PC-9 (cell line): ENCODE results near the gene DYNLT2. TPM values are rescaled to one million over a fixed set of nuclear protein-coding genes. Genes with fewer than 3 reads are reported as not detected.

Experiments
- BruUV-seq: library from RNA; stranded (reverse); fragments of 400-500 nt; replicated peaks from 2 replicates; lab custom pipeline; 2021; lab: Mats Ljungman, UMichigan
- CTCF ChIA-PET: fragments of 300-600 bp; sonication (Branson Sonifier 250); formaldehyde crosslinking; loops from one replicate; lab custom pipeline; 2022; ENCODE audit warnings: antibody characterized with exemption; lab: Charles Lee
- POLR2A ChIA-PET: fragments of 300-600 bp; sonication (Branson Sonifier 250); formaldehyde crosslinking; loops from one replicate; lab custom pipeline; 2022; ENCODE audit warnings: antibody characterized with exemption; ENCODE audit not compliant: unreplicated experiment; lab: Charles Lee
- DNase-seq, 2 experiments: peaks; one replicate each; pipeline versions ENCODE4 v3.0.0 to v3.0.0-alpha.2; 2015 to 2022; ENCODE audit warnings: mixed read lengths in 1 of 2
- H2AFZ ChIP-seq: fragments of 200-600 bp; sonication (generic); 2 replicates; pipeline ENCODE4 v1.8.1; 2017; ENCODE audit warnings: antibody characterized with exemption
- H3F3A ChIP-seq: fragments of 200-600 bp; sonication (generic); 2 replicates; pipeline ENCODE4 v1.8.1; 2017; ENCODE audit warnings: antibody characterized with exemption, mild to moderate bottlenecking, low read depth; ENCODE audit not compliant: insufficient read depth
- H3K27ac ChIP-seq: fragments of 200-600 bp; sonication (generic); 2 replicates; pipeline ENCODE4 v1.6.1; 2016; ENCODE audit warnings: mixed run types
- H3K27me3 ChIP-seq: fragments of 200-600 bp; sonication (generic); 2 replicates; pipeline ENCODE4 v1.6.1; 2016; ENCODE audit warnings: low read depth, mixed run types; ENCODE audit not compliant: insufficient read depth
- H3K36me3 ChIP-seq: fragments of 200-600 bp; sonication (generic); 2 replicates; pipeline ENCODE4 v1.6.1; 2016; ENCODE audit warnings: low read depth, mixed run types
- H3K4me1 ChIP-seq: fragments of 200-600 bp; sonication (generic); replicated peaks from 2 replicates; pipeline ENCODE4 v1.6.1; 2016; ENCODE audit warnings: mixed run types; ENCODE audit not compliant: insufficient read depth
- H3K4me2 ChIP-seq: fragments of 200-600 bp; sonication (generic); 2 replicates; pipeline ENCODE4 v1.6.1; 2017; ENCODE audit warnings: mixed run types
- H3K4me3 ChIP-seq: fragments of 200-600 bp; sonication (generic); 2 replicates; pipeline ENCODE4 v1.6.1; 2016; ENCODE audit warnings: mixed run types
- H3K79me2 ChIP-seq: fragments of 200-600 bp; sonication (generic); 2 replicates; pipeline ENCODE4 v1.6.1; 2017; ENCODE audit warnings: low read depth, mixed run types
- H3K9me2 ChIP-seq: fragments of 200-600 bp; sonication (generic); 2 replicates; pipeline ENCODE4 v1.8.1; 2017; ENCODE audit warnings: mild to moderate bottlenecking; ENCODE audit not compliant: insufficient read depth
- H3K9me3 ChIP-seq: fragments of 200-600 bp; sonication (generic); 2 replicates; pipeline ENCODE4 v1.8.1; 2016; ENCODE audit warnings: low read depth; ENCODE audit not compliant: insufficient read depth
- H4K20me1 ChIP-seq: fragments of 200-600 bp; sonication (generic); 2 replicates; pipeline ENCODE4 v1.8.1; 2017; ENCODE audit not compliant: insufficient read depth
- CTCF ChIP-seq: fragments of 200-600 bp; sonication (generic); conservative IDR thresholded peaks from 2 replicates; pipeline ENCODE4 v1.6.1; 2017; ENCODE audit warnings: mixed run types, antibody characterized with exemption, mild to moderate bottlenecking, moderate library complexity
- EZH2 ChIP-seq: fragments of 200-600 bp; sonication (generic); IDR thresholded peaks from 2 replicates; pipeline ENCODE4 v1.8.0; 2017; ENCODE audit warnings: antibody characterized with exemption, low read depth
- intact Hi-C: fragments of 100-400 bp; cut with micrococcal nuclease; formaldehyde crosslinking; loops from one replicate; pipeline ENCODE4 v1.10.0; 2022; ENCODE audit not compliant: unreplicated experiment
- total RNA-seq: library from RNA; stranded (reverse); gene quantifications from 2 replicates; pipeline ENCODE4 v1.2.3, GENCODE V29; 2021

DYNLT2 gene
- total RNA-seq, 1 experiment from 2014 or later = 1.5 TPM

GRCh38 chr6:169726049-169726400, 25.3 kb downstream of the DYNLT2 start:
- H3K27ac ChIP-seq = no peak overlapping the region
- H3K4me1 ChIP-seq = peaks cover 26% of the 10 kb centered on the region
- no peaks in the 10 kb centered on the region for H3K36me3 ChIP-seq
- no peak for DNase-seq
- intact Hi-C loops = no loop called here
- no peaks in the 10 kb centered on the region for H3K27me3 ChIP-seq
- POLR2A ChIA-PET = no interaction called here
- peaks cover 23% of the 10 kb centered on the region for H3K79me2 ChIP-seq
- H3K4me2 ChIP-seq = peak overlapping the region; percentile 87; the same call in 1 of the 2 replicates
- H3K4me3 ChIP-seq = no peak overlapping the region
- H3K9me3 ChIP-seq = no peaks in the 10 kb centered on the region
- BruUV-seq = no TSS peak
- no peak overlapping the region for H2AFZ ChIP-seq
- CTCF ChIA-PET = no interaction called here
- no peak for TF ChIP-seq EZH2
- TF ChIP-seq CTCF = no peak
- H4K20me1 ChIP-seq = peaks cover 7% of the 10 kb centered on the region; the same call in 1 of the 2 replicates
- peaks cover 25% of the 10 kb centered on the region; the same call in 1 of the 2 replicates for H3F3A ChIP-seq
- no peaks in the 10 kb centered on the region for H3K9me2 ChIP-seq

- ChIA-PET POLR2A (no interaction called here), CTCF (no interaction called here)
- intact Hi-C loops = loop anchor here (2.0 kb wide), 1 partner anchor 25 kb away; the partner anchor contains the start of genes DYNLT2 and ERMARD
- Histone ChIP-seq H3K4me3 (peak overlapping the region; percentile 75), H3K36me3 (0 out of 2 replicates have a peak, but pooled peaks cover under 1% of the 10 kb centered on the region), H3K9me2 (no peaks in the 10 kb centered on the region), H3K27ac (peak overlapping the region; percentile 60), H3F3A (peaks cover 25% of the 10 kb centered on the region; the same call in 1 of the 2 replicates), H3K4me1 (peaks cover 33% of the 10 kb centered on the region), H3K27me3 (no peaks in the 10 kb centered on the region), H3K9me3 (no peaks in the 10 kb centered on the region), H4K20me1 (peaks cover 10% of the 10 kb centered on the region), H3K4me2 (peak overlapping the region; percentile 87), H3K79me2 (peaks cover 29% of the 10 kb centered on the region), H2AFZ (peak overlapping the region; percentile 95)
- TF ChIP-seq CTCF (no peak), EZH2 (no peak)
- no TSS peak for BruUV-seq
- DNase-seq = peak; percentile 21 to 77
These were observed 26.0 kb downstream of the DYNLT2 start for GRCh38 chr6:169725125-169726048.

GRCh38 chr6:169724494-169725124, 26.8 kb downstream of the DYNLT2 start, which contains the start of gene PHF10:
Gene PHF10 (minus strand): TSS chr6:169724500. CDS start chr6:169723931, 569 bp downstream.
- TSS peak; percentile 64 for BruUV-seq
- H3K9me3 ChIP-seq = no peaks in the 10 kb centered on the region
- H3K36me3 ChIP-seq = 0 out of 2 replicates have a peak, but pooled peaks cover 3% of the 10 kb centered on the region
- H3F3A ChIP-seq = peaks cover 25% of the 10 kb centered on the region; the same call in 1 of the 2 replicates
- POLR2A ChIA-PET = no interaction called here
- peak within 1 kb of the TSS; percentile 95 for H2AFZ ChIP-seq
- H3K27me3 ChIP-seq = no peaks in the 10 kb centered on the region
- peaks cover 34% of the 10 kb centered on the region for H3K4me1 ChIP-seq
- DNase-seq = peak in 1 of 2 experiments; percentile 33
- peak within 1 kb of the TSS; percentile 75 for H3K4me3 ChIP-seq
- CTCF ChIA-PET = no interaction called here
- peaks cover 35% of the 10 kb centered on the region for H3K79me2 ChIP-seq
- peak within 1 kb of the TSS; percentile 99 for H3K4me2 ChIP-seq
- intact Hi-C loops = loop anchor here (2.0 kb wide), 1 partner anchor 26 kb away; the partner anchor contains the start of genes DYNLT2 and ERMARD
- peak within 1 kb of the TSS; percentile 60 for H3K27ac ChIP-seq
- no peaks in the 10 kb centered on the region for H3K9me2 ChIP-seq
- H4K20me1 ChIP-seq = peaks cover 11% of the 10 kb centered on the region
- TF ChIP-seq EZH2 (no peak), CTCF (no peak)
